Fibroblast of skin of back (primary cell): ENCODE measurements around the gene MAPK8IP3.
A peak's percentile ranks its signal among the peaks of the same experiment; 100 is the strongest.

Source experiments
- DNase-seq: peaks from one replicate; pipeline ENCODE4 v3.0.0-alpha.2; 2013

MAPK8IP3 gene

DNA sequence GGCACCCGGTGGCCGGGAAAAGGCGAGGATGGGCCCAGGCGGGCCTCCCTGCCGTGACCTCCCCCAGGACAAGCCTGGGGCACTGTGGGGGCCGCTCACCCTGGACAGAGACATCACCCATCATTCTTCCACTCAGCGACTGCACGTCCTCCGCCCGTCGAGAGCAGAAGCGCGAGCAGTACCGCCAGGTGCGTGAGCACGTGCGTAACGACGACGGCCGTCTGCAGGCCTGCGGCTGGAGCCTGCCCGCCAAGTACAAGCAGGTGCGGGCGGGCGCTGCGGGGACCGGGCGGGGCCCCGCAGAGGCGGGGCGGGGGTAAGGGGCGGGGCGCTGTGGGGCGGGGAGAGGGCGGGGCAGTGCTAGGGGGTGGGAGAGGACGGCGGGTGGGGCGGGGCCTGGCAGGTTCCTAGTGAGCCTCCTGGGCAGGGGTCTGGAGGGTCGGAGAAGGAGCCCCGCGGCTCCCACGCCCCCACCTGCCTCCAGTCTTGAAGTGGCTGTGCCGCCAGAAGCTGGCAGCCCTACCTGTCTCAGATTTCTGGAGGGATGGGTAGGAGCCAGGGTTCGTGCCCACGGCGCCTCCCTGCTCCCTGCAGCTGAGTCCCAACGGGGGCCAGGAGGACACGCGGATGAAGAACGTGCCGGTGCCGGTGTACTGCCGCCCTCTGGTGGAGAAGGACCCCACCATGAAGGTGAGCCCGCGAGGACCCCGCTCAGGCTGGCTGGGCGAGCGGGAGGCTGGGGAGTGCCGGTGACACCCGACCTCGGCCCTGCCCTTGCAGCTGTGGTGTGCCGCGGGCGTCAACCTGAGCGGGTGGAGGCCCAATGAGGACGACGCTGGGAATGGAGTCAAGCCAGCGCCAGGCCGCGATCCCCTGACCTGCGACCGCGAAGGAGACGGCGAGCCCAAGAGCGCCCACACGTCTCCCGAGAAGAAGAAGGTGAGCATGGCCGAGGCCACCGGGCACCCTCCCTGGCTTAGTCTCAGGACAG, 57.8 kb downstream of the MAPK8IP3 start:
- peak; percentile 24 for DNase-seq

DNA sequence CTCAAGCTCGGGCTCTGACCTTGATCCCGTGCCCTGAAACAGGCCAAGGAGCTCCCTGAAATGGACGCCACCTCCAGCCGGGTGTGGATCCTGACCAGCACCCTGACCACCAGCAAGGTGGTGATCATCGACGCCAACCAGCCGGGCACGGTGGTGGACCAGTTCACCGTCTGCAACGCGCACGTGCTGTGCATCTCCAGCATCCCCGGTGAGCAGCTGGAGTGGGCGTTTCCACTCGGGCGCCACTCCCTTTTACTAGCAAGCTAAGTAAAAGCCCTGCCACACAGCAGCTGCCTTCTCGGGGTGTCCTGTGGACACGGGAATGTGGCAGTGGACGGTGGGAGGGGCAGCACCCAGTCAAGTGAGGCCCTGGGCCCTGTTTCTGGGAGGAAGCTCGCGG, 59.0 kb downstream of the MAPK8IP3 start:
- DNase-seq, result no peak

DNA sequence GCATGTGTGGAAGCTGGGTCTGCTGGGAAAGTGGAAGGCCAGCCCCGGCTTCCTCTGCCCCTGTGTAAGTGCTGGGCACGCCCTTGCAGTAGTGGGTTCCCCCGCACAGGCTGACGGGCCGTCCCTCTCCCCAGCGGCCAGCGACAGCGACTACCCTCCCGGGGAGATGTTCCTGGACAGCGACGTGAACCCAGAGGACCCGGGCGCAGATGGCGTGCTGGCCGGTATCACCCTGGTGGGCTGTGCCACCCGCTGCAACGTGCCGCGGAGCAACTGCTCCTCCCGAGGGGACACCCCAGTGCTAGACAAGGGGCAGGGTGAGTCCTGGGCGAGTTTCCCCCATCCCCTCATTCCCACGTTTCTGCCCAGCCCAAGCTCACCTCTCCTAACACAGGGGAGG, 59.8 kb downstream of the MAPK8IP3 start:
- no peak for DNase-seq

DNA sequence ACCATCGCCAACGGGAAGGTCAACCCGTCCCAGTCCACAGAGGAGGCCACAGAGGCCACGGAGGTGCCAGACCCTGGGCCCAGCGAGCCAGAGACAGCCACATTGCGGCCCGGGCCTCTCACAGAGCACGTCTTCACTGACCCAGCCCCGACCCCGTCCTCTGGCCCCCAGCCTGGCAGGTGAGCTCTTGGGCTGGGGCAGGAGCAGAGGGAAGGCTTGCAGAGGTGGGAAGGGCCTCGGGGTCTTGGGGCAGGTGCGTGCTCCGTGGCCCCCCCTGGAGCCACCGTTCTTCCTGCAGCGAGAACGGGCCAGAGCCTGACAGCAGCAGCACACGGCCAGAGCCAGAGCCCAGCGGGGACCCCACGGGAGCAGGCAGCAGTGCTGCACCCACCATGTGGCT, 60.2 kb downstream of the MAPK8IP3 start:
- no peak for DNase-seq

DNA sequence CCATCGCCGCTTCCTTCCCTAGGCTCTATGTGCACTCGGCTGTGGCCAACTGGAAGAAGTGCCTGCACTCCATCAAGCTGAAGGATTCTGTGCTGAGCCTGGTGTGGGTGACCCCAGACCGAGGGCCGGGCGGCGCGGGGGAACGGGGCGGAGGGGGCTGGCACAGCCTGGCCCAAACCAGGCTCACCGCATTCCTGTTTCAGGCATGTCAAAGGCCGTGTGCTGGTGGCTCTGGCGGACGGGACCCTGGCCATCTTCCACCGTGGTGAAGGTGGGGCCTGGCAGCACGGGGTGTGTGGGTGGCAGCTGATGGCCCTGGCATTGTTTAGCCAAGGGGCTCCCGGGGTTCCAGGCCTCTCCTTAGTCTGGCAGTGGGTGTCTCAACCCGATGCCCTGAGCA, 60.7 kb downstream of the MAPK8IP3 start:
- DNase-seq, result no peak

DNA sequence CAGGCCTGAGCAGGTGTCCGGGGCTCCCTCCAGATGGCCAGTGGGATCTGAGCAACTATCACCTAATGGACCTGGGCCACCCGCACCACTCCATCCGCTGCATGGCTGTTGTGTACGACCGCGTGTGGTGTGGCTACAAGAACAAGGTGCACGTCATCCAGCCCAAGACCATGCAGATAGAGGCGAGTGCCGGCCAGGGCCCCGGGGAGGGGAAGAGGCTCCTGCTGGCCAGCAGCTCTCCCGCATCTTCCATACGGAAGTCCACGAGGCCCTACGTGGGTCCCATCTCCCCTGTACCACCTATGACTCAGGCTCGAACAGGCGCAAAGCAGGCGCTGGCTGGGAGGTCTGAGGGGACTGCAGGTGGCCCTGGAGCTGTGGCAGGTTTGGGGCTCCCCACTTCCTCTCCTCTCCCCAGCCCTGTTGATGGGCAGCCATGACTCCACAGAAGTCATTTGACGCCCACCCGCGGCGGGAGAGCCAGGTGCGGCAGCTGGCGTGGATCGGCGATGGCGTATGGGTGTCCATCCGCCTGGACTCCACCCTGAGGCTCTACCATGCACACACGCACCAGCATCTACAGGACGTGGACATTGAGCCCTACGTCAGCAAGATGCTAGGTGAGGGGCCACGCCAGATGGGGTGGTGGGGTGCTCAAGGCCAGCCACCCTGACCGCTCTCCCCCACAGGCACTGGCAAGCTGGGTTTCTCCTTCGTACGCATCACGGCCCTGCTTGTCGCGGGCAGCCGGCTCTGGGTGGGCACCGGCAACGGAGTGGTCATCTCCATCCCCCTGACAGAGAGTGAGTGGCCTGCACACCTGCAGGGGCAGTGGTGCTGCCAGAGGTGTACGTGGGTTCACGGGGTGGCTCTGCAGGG, 61.4 kb downstream of the MAPK8IP3 start:
- no peak for DNase-seq

DNA sequence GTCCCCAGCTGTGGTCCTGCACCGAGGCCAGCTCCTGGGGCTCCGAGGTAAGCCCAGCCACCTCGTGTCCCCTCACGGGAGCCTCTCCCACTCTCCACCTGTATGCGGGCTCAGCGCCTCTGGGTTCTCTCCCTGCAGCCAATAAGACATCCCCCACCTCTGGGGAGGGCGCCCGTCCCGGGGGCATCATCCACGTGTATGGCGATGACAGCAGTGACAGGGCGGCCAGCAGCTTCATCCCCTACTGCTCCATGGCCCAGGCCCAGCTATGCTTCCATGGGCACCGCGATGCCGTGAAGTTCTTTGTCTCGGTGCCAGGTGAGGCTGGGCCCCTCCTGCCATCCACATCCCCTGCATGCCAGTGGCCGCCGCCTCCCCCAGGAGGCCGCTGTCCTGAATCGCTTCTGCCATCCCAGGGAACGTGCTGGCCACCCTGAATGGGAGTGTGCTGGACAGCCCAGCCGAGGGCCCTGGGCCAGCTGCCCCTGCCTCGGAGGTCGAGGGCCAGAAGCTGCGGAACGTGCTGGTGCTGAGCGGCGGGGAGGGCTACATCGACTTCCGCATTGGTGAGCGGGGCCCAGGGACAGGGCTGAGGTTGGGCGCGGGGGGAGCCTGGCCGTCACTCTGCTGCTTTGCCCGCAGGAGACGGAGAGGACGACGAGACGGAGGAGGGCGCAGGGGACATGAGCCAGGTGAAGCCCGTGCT, 62.2 kb downstream of the MAPK8IP3 start:
- no peak for DNase-seq

DNA sequence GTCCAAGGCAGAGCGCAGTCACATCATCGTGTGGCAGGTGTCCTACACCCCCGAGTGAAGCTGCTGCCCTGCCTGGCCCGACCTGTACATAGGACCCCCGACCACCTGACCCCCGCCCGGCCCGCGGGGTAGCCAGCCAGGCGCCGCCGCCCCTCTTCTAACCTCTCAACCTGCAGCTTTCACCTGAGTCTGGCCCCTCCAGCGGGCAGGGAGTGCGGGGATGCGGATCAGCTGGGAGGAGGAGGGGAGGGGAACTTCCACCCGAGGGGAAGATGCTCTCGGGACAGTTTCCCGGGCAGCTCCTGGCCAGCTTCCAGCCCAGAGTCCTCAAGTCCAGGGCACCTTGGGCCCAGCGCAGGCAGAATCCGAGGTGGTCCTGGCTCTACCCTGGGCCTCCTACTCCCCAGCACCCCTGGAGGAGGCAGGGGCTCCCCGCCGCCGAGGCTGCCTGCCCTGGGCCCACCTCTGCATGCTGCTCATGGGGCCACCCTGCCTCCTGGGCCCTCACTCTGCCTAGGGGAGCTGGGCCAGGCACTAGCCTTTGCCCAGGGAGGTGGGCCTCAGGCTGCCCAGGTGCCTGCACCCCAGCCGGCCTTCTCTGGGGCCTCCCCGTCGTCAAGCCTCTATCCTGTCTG, 62.9 kb downstream of the MAPK8IP3 start:
- DNase-seq, result no peak

DNA sequence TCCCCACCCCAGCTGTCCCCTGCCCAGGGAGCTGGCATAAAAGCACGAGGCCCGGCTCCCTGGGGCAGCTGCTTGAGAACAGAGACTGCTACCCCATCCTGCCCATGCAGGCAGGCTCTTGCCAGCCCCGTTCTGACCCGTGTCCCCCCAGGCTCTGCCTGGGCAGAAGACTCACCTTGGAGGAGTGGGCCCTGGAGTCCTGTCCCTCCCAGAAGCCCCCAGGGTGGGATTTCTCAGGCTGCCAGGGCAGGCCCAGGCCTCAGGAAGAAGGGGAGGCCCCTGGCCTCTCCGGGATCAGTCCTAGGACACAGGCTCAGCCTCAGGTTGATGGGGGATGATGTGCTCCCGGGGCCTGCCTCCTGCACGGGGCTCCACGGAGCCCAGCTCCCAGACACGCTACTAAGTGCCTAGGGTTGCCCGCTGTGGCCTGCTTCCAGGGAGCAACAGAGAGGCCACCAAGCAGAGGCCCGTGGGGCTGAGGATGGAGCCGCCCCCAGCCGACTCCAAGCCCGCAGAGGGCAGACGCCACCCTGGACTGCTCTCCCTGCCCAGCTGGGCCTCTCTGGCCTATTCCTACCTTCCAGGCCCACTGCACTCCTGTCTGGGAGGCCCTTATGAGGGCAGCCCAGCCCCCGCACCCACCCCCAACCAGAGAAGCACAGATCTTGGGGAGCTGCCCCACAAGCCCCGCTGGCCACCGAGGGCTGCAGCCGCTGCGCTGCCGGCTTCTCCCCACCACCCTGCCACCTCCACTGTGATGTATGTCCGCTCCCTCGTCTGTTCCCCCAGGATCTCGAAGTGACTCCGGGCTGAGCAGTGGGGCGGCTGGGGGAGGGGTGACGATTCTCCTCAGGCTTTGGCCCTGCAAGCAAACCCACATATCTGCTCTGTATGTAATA, 63.7 kb downstream of the MAPK8IP3 start:
- no peak for DNase-seq

DNA sequence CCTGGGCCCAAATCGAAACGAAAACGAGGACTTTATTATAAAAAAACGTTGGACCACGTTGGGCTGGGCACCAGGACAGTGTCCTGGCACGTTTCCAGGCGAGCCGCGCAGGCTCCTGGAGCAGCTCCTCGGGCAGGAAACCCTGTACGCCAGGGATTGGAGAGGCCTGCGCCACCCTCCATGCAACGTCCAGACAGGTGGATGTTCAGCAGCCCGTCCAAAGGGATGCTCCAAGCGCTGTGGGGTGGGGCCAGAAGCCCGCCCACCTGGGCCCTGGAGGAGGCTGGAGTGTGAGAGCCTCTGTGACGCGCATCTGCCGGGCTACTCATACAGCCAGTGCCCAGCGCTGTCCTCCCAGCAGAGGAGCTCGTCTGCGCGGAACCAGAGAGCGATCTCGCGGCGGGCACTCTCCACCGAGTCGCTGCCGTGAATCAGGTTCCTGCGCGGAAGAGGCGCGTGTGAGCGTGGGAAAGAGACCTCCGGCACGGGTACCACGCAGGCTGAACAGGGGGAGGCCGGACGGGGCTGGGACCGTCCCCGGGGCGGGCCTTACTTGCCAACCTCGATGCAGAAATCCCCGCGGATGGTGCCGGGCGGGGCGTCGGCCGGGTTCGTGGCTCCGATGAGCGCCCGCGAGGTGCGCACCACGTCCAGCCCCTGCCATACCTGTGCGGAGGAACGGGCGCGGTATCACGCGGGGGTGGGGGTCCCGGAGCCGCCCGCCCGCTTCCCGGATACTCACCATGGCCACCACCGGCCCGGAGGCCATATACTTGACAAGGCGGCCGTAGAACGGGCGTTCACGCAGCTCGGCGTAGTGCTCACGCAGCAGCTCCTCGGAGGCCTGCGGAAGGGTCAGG, 64.6 kb downstream of the MAPK8IP3 start:
- peak; percentile 27 for DNase-seq

DNA sequence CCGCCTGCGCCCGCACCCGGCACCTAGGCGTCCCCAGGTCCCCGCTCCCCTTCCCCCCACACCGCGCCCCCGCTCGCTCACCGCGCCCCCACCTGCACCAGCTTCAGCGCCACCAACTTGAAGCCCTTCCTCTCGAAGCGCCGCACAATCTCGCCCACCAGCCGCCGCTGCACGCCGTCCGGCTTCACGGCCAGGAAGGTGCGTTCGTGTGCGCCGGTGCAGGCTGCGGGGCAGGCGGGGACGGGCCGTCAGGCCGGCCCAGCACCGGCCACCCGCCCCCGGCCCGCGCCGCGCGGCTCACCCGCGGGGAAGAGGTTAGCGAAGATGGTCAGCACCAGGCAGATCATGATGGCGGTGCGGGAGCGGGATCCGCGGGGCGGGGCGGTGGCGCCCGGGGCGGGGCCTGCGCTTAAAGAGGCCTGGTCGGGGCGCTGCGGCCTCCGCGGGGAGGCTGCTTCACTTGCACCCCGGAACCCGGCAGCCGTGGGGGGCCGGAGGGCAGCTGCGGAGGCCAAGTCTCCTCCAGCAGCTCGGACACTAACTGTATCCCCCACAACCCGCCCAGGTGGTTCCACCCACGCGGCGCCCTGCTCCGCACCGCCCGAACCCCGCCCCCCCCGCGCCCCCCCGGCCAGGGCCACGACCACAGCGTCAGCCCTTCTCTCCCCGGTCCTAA, 65.3 kb downstream of the MAPK8IP3 start, which contains the start of gene NME3:
Gene NME3 (minus strand): TSS at position 356 of the 676 bp plus-strand sequence. CDS start 9 bp downstream, at position 347.
- DNase-seq, result peak; percentile 50

DNA sequence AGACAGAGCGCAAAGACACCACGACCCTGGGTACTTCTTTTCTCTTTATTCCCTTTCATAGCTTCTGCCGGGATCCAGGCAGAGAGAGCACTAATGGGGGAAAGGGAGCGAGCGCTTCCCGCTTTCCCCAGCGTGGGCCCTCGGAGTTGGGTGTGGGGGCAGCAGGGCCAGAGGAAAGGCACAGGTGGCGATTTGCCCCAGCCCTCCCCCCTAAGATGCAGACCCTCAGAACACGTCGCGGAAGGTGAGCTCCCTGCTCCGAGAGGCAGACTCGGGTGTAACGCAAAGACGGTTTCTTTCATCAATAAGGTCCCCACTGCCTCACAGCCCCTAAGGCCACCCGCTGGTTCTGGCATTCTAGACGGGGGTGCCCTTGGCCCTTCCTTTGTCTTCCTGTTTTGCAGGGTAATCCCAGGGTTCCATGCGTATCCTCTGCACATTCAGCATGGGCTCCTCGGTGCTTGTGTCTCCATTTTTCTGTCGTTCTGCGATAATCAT, 65.9 kb downstream of the MAPK8IP3 start:
- DNase-seq, result no peak

DNA sequence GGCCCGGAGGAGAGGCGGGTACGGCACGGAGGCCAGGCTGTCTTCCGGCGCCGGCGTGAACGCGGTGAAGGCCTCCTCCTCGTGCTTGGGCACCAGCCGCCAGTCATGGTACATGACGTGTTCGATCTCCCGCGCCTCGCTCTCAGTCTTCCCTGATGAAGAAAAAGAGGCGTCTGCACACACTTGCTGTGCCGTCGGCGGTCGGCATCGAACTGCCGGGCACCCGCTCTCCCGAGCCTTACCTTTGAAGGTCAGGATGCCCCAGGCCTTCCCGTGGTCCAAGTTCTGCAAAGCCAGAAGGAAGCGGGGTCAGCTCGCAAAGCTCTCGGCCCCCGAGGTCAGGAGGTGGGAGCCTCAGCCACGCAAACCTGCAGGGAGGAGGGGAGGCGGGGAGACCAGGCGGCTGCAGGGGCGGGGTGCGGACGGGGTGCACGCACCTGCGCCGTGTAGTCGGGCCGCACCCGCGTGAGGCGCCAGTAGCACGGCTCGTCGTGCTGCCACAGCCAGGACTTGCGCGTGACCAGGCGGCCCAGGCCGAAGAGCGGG, 66.4 kb downstream of the MAPK8IP3 start, which contains the start of gene EME2:
Gene EME2 (plus strand): TSS at position 449 of the 546 bp plus-strand sequence. CDS start 418 bp downstream, outside the sequence.
- DNase-seq, result peak; percentile 28

DNA sequence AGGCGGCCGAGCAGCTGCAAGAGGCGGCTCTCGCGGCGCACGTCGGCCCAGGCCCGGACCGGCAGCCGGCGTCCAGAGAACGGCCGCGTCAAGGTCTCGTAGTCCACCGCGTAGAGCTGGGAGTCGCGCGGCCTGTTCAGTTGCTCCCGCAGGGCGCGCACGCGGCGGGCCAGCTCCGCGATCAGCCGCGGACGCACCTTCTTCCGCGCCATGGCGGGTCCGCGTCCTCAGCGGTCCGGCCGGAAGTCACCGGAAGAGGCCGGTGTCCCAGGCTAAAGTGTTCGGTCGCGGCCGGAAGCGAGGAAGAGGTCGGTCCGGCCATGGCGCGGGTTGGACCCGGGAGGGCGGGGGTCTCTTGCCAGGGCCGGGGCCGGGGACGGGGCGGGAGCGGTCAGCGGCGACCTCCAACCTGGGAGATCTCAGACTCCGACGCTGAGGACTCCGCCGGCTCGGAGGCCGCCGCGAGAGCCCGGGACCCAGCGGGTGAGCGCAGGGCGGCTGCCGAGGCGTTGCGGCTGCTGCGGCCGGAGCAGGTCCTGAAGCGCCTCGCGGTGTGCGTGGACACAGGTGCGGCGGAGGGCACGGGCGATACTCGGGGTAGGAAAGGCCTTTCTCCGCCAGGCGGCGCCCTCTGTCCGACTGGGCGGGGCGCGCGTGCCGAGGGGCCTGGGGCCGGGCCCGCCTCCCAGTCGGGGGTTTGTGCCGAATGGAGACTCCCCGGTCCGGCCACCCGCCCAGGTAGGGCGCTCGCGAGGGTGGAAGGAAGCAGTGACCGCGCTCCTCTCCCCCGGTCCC, 67.1 kb downstream of the MAPK8IP3 start, which contains the start of gene MRPS34:
Gene MRPS34 (minus strand): TSS at position 227 of the 795 bp plus-strand sequence. CDS start 15 bp downstream, at position 212.
- peak; percentile 82 for DNase-seq

DNA sequence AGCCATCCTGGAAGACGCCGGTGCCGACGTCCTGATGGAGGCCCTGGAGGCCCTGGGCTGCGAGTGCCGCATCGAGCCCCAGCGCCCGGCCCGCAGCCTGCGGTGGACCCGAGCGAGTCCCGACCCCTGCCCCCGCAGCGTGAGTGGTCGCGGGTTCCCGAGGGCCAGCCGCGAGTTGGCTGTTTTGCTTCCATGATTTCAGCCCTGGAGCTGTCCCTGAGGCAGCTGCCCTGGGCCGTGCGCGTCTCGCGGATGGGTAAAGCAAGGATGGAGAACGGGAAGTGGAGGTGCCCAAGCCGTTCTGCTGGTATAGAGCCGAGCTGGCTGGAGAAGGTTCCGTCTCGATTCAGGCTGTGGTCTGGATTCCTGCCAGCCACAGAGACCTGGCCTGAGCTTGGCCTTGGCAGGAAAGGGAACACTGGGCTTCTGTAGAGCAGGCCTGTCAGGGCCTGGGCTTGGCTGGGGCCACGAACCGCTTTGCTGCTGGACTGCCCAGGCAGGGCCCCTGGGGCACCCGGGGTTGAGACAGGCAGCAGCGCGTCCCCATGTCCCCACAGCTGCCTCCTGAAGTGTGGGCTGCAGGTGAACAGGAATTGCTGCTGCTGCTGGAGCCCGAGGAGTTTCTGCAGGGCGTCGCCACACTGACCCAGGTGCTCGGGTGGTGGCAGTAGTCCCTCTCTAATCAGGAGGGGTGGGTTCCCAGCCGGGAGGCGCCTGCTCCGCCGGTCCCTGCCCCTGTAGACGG, 67.9 kb downstream of the MAPK8IP3 start:
- DNase-seq, result no peak

DNA sequence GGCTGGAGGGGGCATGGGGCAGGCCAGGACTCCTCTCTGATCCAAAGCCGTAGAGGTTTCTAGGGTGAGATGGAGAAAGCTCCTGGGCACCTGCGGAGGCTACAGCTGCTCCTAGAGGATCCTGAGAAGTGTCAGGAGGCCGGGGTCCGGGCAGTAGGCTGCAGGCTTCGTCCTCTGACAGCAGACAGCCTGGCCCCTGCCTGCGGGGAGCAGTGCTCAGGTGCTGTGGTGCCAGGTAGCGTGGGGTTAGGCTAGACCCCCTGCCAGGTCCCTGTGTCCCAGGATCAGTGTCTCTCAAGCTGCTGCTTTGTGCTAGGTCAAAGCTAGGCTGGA, 68.4 kb downstream of the MAPK8IP3 start:
- no peak for DNase-seq
